ENCODE results near the gene TRAF4.

The TRAF4 gene, protein sequence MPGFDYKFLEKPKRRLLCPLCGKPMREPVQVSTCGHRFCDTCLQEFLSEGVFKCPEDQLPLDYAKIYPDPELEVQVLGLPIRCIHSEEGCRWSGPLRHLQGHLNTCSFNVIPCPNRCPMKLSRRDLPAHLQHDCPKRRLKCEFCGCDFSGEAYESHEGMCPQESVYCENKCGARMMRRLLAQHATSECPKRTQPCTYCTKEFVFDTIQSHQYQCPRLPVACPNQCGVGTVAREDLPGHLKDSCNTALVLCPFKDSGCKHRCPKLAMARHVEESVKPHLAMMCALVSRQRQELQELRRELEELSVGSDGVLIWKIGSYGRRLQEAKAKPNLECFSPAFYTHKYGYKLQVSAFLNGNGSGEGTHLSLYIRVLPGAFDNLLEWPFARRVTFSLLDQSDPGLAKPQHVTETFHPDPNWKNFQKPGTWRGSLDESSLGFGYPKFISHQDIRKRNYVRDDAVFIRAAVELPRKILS

DNA sequence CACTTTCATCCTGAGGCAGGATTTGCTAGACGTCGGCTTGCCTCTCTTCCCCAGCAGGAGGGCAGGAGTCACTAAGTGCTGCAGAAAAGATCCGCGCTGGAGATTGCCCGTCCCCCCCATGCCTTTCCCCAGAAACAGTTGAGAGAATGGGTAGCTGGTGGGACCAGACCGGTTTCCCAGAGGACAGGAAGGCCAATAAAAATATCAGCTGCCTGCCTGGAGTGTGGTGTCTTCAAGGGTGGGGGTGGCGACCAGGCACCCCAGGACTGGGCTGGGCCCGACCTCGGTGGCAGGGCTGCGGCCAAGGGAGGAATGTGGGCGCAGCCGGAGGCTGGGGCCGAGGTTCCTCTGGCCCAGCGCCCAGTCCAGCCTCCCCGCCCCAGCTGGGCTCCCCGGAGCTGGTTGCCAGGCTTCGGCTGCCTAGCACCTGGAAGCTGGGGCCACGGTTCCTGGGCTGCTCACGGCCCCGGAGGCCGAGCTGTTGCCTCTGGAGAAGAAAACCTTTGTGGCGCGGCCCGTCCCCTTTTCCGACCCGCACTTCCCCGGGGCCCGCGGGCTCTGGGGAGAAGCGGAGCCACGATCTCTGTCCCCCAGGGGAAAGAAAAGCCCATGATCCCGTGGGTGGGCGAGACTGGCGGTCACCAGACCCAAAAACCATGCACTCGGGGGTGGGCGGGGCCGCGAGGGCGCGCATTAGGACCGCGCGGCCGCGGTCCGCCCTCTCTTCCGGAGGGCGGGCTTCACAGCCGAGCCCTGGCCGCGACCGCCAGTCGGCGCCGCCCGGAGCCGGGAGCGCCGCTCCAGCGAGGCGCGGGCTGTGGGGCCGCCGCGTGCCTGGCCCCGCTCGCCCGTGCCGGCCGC lies at the start of gene TRAF4:
Gene TRAF4 (plus strand): TSS at position 769 of the 861 bp plus-strand sequence. CDS start 102 bp downstream, outside the sequence.
- DNase-seq (ENCODE audit: low spot score) = peak; percentile 94

DNA sequence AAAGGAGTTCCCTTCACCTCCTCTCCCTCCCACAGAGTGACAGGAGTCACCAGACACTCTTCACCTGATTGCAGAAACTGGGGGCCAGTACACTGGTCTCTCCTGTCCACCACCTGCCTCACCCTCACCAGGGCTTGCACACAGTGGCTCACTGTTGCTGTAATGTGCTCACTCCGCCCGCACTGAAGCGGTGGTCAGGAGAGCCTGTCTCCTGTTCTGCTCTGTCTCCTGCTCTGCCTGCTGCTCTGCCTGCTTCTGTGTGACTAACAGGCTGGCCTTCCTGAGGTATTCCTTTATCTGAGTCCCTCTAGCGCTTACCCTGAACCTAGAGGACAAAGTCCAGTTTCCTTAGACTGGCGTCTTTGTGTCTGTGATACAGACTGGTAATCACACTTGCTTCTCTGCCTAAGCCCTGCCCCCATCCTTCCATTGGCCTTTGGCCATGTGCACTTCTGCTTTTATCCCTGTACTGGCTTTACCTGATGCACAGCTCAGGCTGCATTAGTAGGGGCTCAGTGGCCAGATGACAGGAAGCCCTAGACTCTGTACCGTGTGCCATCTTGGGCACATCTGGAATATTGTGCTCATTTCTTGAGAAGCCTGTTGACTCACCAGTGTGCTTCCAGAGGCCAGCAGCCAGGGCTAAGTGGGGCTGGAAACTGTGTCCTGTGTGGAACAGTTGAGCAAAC lies 45.4 kb upstream of the TRAF4 start:
- peak; percentile 97 for DNase-seq (ENCODE audit: low spot score)

DNA sequence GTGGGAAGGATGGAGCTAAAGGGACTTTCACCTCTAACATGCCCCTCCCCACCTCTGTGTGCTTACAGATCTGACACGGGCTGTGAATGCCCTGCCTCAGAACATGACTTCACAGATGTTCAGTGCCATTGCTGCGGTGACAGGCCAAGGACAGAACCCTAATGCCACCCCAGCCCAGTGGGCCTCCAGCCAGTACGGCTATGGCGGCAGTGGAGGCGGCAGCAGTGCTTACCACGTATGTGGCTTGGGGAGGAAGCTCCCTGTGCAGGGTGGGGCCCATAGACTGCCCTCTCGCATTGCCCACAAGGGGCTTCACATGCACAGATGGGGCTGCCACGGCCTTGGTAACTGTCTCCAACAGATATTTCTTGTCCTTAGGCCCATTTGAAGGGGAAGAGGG lies 43.5 kb upstream of the TRAF4 start:
- DNase-seq (ENCODE audit: low spot score) = no peak

DNA sequence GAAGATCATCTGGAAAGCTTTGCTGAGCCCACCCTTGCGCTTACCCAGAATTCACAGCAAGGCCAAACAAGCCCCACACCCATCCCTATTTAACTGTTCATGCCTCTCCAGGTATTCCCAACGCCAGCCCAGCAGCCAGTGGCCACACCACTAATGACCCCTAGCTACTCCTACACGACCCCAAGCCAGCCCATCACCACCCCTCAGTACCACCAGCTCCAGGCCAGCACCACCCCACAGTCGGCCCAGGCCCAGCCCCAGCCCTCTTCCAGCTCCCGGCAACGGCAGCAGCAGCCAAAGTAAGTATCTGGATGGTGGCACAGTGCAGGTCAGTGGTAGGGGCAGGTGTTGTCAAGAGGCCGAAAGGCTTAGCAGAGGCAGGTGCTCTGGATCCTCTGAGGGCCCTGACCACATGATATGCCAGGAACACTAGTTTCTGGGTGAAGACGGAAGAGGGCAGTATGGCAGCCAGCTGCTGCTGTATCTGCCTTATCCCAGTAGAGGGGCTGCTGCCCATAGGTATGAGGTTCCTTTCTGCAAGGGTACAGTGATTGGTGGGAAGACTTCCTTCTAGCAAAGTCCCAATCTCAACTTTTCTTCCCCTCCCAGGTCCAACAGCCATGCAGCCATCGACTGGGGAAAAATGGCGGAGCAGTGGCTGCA lies 42.9 kb upstream of the TRAF4 start:
- no peak for DNase-seq (ENCODE audit: low spot score)

DNA sequence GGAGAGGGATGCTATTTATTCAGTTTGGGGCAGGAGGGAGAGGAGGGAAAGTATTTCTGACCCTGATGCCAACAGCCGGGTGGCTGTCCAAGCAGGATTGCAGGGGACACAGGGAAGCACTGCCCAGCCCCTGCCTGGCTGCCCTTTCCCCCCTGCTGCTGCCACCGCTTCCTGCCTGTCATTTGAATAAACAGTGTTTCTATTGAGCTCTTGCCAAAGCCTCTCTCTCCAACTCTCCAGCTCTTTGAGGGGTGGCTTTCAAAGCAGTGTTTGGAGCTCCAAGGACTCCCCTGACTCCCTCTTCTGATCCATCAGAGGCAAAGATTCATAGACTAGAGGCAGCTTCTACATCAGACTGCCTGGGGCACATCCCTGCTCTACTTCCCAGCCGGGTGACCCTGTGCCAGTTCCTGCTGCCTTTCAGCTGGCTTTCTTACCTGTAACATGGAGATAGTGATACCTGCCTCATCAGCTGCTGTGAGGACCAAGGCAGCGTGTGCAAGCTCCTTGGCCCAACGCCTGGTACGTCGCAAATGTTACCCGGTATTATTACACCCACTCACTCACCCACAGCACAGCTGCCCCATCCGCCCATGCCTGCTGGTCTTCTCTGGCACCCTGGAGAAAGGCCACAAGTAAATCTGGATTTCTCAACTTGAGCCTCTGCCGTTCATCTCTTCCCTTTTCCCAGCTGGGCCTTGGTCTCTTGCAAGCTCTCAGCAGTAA lies 41.6 kb upstream of the TRAF4 start:
- no peak for DNase-seq (ENCODE audit: low spot score)

DNA sequence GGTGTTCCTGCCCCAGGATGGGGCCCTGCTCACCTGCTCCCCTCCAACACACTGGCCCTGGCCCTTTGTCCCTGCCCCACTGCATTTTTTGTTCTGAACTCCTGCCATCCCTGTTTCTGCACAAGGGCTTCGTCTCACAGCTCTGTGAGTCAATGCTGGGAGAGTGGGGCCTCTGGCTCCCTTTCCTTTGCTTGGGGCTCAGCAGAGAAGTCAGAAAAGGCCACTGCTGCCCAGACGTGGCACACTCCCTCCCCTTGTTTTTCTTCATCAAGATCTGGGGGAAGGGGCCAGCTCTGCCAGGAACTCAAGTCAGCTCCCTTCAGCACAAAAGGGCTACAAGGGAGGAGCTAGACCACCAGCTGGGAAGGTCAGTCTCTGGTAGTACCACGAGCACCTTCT lies 41.1 kb upstream of the TRAF4 start:
- no peak for DNase-seq (ENCODE audit: low spot score)

DNA sequence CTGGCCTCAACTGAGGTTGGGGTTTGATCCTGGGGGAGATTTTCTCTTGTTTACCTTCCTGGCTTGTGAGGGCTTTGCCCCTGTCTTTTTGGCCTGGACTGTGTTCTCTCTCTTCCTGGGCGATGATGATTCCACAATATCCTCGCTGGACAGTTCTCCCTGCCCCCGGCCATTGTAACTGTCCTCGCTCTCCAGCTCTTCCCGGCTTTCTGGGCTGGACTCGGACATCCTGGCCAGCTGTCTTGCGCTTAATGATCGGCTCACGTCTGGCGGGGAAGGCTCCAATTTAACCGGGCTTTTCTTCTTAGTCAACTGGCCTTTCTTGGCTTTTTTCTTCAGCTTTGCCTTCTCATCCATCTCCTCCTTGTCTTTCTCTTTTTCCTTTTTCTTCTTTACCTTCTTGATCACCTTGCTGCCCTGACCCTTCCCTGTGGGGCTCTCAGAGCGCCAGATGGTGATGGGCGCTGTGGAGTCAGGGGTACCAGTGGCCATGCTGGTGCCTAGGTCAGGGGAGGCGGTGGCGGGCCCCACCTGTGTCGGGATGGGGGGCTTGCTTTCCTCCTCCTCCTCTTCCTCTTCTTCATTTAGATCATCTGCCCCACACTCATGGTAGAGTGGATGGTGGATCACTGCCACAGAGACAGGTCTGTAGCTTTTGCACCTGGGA lies 40.1 kb upstream of the TRAF4 start:
- no peak for DNase-seq (ENCODE audit: low spot score)

DNA sequence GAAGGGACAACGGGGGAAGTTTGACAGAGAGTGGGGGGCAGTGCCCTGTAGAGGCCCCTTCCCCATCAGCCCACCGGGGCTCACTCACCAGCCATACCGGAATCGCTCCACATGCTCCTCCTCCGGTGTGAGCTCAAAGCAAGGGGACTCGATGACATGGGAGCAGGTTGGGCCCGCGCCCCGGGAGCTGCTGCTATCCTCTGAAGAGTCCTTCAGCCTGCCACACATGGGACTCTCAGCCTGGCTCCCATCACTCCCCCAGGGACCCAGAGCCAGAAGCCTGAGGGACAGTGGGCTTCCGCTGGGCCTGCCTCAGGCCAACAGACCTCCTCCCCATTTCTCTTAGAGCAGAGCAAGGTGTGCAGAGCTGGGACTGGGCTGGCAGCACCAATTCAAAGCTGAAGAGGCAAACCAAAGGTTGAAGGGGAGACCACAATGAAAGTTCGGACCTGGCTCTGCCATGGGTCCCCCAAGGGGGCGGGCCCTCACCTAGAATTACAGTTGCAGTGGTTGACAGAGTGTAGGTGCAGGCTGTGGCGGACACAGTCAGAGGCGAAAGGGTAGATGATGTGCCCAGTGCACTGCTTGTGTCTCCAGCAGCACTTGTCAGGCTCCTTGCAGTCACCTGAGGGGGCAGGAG lies 39.5 kb upstream of the TRAF4 start:
- no peak for DNase-seq (ENCODE audit: low spot score)

DNA sequence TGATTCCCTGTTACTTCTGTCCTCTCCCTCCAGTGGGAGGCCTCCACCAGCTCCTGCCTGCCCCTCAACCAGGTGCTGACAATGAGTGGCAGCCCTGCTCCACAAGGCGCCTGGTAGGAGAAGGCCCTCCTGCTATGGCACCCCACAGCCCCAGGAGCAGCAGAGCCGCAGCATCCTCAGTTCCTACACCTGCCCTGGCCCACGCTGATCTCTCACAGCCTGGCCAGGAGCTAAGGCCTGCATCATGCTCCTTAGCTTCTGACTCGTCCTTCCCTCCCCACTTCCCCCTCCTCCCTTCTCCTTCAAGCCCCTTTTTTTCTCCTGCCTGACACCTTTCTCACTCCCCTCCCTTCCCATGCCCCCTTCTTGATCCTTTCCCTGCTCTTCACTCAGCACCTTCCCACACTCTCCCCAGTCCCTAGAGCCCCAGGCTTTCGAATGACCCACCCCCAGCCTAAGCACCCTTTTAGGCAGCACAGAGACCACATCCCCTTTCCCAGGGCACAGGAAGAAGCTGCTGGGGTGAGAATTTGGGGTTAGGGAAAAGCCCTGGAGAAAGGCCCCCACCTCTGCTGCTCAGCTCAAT lies 38.6 kb upstream of the TRAF4 start:
- no peak for DNase-seq (ENCODE audit: low spot score)

DNA sequence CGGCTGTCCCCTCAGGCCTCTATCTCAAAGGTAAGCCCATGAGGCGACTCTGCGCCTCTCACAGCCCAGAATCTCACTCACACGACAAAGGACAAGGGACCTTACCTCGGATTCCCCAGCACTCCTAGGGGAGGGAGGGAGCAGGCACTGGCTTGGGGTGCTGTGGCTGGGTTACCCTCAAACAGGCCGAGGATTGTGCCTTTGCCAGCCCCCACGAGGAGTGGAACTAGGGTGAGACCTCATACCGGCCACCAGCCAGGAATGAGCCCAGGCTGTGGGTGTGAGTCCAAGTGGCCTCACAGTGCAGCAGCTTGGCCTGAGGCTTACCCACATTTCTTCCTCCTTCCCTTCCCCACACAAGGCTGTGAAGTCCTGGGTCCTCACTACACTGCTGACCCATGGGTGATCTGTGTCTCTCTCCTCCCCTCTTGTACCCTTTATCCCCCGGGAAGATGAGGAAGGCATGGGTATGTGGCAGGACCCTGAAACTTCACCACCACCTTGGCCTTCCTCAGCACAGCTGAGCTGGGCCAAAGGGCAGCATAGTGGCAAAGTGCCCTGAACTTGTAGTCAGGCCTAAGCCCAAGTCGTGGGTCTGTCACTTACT lies 38.0 kb upstream of the TRAF4 start:
- no peak for DNase-seq (ENCODE audit: low spot score)

DNA sequence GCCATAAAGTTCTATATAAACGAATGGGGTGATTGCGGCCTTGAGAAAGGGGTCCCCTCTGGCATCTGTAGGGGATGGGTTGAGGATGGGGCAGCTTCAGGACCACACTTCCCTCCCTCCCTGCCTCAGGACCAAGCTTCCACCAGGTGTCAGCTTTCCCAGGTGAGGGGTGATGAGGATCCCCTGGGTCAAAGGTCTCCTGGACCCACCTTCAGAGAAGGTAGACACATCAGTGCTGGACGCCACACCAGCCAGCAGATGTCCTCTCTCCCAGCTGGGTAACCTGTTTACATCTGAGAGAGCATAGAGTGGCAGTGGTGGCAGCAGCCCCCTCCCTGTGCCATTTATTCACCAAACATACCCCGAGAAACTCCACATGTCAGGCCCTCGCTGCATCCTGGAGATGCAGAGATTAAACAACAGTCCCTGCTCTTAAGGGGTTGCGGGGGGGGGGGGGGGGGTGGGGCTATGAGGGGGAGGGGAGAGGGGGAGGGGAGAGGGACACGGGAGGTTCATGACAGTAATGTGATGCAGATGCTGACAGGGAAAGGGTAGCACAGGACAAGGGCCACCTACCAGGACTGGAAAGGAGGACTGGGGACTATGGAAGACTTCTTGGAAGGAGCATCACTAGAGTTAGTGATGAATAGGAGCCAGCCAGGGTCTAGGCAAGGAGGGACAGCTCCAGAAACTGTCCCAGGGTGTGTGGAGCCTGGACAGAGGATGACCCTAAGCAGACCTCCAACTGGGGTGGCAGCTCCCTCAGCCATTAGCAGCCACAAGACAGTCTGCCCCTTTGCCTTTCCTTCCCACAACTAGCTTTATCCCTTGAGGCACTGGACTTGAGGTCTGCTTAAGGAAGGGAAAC lies 37.1 kb upstream of the TRAF4 start:
- no peak for DNase-seq (ENCODE audit: low spot score)

DNA sequence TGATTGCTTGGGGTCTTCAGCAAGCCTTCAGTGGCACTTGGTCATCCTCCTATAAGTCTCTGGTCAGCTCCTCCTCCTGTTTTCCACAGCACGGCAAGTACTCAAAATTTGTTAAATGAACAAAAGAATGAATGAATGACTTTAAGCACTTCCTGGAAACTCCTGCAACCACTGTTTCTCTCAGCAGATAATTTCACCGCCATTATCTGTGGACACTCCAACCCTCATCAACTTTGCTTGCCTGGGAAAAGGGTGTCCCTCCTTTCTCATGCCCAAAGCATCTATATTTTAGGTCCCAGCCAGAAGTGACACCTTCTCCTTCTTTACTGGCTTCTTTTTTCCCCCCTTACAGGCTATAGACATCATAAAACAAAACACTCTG lies 36.5 kb upstream of the TRAF4 start:
- no peak for DNase-seq (ENCODE audit: low spot score)

DNA sequence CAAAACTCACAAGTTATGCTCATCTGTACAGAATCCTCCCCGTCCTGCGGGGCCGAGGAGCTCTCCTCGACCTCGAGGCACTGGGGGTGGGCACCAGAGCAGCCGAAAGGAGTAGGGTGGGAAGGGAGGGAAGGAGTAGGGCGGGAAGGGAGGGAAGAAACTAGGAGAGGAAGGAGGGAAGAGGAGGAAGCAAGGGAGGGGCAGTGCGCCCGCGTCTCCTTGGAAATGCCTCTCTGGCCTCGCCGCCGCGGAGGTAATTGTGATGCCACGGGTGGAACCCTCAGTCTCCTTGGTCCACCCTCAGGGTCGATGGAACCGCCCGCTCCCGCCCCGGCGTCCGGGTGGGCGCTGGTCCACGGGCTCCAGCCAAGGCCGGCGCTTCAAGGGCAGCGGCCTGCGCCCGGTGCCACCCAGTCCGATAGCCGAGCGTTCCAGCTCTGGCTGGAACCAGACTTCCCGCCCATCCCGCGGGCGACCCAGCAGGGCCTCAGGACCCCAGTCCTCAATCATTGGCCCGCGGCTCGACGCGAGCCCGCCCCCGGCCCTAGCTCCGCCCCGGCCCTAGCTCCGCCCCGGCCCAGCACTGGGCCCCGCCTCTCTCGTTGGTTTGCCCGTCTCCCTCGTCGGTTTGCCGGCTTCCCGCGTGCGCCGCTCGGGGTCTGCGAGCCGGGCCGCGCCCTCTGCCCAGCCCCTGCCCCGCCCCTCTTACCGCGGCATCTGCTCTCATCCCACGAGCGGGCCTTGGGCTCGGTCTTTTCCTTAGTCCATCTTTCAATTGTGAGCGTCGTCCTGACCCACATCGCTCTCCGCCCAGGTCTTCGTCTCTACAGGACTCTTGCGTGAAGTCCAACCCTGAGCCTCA lies 32.7 kb upstream of the TRAF4 start:
- DNase-seq (ENCODE audit: low spot score) = peak; percentile 99

DNA sequence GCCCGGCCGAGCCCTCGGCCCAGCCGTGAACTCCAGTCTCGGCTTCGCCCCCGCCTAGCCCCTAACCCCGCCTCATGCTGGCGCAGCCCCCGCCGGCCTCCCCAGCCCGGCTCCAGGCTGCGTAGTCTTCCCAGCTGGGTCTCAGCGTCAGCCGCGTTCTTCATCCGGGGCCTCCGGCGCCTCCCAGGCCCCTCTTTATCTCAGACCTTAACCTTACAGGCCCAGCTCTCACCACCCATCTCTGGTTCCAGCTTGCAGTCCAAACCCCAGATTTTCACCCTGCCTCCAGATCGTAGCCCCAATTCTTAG lies 32.1 kb upstream of the TRAF4 start, which contains the start of gene PROCA1:
Gene PROCA1 (minus strand): TSS at position 166 of the 309 bp plus-strand sequence. CDS start 228 bp downstream, outside the sequence.
- no peak for DNase-seq (ENCODE audit: low spot score)

DNA sequence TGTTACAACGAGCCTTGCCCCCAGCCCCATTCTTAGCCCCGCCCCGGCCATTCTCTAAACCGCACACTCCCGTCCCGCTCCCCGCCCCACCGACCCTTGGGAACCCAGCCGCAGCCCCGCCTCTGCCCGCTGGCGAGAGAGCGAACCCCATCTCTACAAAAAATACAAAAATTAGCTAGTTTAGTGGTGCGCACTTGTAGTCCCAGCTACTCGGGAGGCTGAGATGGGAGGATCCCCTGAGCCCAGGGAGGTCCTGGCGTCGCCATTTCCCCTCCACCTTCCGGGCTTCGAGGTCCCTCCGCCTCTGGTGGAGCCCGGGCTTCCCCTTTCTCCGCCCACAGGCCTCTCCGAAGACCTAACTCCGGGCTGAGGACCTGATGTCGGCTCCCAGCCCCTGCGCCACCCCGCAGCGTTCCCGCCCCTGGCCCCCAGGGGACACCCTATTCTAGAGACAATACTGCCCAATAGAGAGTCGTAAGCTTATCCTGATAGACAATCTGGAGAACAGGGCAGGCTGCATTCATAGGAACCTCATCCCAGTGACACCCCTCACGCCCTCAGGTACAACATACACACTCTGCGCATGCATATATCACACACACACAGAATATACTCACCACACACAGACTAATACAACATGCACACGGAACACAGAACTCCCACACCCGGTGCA lies 31.6 kb upstream of the TRAF4 start:
- DNase-seq (ENCODE audit: low spot score) = no peak

DNA sequence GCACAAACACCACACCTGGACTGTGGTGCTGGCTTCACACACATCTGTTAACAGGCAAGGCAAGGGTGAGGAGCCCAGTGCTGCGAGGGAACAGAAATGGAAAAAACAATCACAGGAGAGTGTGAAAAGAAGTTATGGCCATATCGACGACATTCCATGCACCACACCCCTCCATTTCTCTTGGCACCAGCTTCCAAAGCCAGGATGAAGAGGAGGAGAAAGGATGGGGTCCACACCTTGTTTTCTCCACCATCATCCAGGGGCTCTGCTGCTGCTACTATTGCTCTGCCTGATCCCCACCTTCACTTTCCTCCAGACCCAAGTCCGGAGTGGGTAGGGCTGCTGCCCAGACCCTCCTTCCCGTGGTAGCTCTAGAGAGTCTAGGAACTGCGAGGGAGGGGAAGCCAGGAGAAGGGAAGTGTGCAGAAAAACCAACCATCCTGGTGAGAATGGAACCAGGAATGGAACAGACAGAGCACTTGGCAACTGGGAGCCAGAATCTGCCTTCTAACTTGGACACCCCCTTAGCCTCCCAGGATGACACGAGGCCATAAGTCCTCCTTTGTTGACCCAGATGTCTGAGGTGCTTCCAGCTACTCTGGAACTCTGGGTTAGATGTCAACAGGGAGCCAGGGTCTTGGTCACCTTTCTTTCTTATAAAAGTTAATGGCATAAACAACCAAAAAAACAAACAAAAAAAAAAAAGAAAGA lies 31.0 kb upstream of the TRAF4 start:
- no peak for DNase-seq (ENCODE audit: low spot score)

All from HuH-7 (cell line).